PC-3 (cell line): ENCODE measurements around the gene SEMA4F.

Experiments used
- EZH2phosphoT487 ChIP-seq: fragments of 300-600 bp; sonication (generic); IDR thresholded peaks from 2 replicates; pipeline ENCODE4 v1.6.1; 2018; ENCODE audit warnings: mild to moderate bottlenecking, antibody characterized with exemption, low read length, borderline replicate concordance
- TF ChIP-seq, protein P1 (sequence below): fragments of 300-600 bp; sonication (generic); conservative IDR thresholded peaks from 2 replicates; pipeline ENCODE4 v1.5.1; 2017; ENCODE audit warnings: antibody characterized with exemption, low read depth, mild to moderate bottlenecking, low read length

DNA sequence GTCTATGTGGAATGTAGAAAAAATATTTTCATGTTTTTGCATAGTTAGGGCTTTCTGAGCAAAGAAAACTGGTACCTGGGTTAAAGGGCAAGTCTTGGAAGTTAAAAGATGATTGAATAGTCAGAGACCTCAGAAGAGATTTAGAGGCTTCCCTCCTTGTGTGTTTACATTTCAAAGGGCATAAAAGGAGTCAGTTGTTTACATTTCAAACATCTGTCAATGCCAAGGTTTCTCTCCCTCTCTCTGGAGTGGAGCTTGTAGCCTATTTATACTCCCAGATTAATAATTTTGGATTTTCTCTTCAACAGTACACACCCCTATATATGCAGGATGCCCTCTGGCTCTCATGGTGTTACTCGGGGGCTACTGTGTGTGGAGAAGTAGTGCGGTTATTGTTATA, 14.5 kb upstream of the SEMA4F start:
- TF ChIP-seq, protein P1, sequence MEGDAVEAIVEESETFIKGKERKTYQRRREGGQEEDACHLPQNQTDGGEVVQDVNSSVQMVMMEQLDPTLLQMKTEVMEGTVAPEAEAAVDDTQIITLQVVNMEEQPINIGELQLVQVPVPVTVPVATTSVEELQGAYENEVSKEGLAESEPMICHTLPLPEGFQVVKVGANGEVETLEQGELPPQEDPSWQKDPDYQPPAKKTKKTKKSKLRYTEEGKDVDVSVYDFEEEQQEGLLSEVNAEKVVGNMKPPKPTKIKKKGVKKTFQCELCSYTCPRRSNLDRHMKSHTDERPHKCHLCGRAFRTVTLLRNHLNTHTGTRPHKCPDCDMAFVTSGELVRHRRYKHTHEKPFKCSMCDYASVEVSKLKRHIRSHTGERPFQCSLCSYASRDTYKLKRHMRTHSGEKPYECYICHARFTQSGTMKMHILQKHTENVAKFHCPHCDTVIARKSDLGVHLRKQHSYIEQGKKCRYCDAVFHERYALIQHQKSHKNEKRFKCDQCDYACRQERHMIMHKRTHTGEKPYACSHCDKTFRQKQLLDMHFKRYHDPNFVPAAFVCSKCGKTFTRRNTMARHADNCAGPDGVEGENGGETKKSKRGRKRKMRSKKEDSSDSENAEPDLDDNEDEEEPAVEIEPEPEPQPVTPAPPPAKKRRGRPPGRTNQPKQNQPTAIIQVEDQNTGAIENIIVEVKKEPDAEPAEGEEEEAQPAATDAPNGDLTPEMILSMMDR = no peak
- TF ChIP-seq EZH2phosphoT487 = no peak
